GM21825 (cell line): ENCODE results near the gene IFNAR2.

ENCODE experiments used
- ATAC-seq: cut with Tn5 transposase; IDR thresholded peaks from one replicate; pipeline ENCODE4 v1.9.1; 2021; ENCODE audit warnings: mild to moderate bottlenecking, moderate library complexity; ENCODE audit not compliant: unreplicated experiment

IFNAR2 gene

DNA sequence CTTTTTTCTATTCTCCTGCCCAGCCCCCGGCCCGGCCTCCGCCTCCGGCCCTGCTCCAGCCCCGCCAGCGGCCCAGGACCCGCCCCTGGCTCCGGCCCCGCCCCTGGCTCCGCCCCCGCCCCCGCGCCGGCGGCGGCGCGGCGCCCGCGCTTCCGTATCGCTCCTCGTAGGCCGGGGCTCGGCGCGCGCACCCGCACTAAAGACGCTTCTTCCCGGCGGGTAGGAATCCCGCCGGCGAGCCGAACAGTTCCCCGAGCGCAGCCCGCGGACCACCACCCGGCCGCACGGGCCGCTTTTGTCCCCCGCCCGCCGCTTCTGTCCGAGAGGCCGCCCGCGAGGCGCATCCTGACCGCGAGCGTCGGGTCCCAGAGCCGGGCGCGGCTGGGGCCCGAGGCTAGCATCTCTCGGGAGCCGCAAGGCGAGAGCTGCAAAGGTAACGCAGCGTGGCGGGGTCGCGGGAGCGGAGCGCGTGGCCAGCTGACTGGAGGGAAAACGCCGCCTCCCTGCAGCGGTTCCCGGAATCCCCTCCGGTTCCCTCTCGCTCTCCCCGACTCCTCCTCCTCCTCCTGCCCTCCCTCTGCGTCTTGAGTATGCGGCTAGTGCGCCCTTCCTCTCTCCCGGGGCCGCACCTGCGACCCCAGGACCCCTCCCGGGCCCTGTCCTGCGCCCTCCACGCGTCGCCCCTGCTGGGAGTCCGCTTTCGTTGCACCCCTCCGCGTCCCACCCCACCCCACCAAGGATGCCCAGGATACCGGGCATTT is at the start of gene IFNAR2:
TSS of gene IFNAR2 (plus strand) at position 155 of the 761 bp plus-strand sequence. CDS start 11,985 bp downstream, outside the sequence.
- peak; percentile 61 for ATAC-seq

DNA sequence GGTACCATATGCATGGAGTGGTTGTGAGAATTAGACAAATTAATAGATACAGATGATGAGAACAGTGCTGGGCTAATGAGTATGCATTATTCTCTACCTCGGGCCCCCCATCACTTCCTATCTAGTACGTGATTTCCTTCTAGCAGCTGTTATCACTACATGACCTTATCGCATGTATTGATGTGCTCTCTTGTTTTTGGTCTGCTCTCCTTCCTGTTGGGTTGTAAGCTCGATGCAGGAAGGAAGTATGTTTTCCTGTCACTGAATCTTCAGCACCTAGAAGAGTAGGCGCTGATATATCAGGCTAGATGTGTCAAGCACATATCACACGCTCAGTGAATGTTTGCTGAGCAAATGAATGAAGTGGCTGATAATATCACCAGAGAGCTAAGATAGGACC is 43.9 kb upstream of the IFNAR2 start:
- no peak for ATAC-seq

DNA sequence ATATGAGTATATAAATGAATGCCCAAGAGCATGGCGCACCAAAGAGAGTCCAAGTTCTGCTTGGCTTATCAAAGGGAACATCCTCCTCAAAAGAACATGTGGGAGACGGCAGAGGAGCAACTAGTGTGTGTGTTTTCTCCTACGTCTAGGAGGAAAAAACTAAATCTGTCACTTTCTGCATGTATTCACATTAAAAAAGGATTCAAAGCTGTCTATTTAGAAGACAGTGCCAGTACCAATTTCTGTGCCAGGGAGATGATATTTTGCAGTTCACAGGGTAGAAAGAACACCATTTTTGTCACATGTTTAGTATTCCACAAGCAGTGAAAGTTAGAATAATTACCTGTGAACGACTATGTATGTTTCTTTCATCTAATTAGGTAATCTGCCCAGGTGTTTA is 42.5 kb upstream of the IFNAR2 start:
- ATAC-seq: no peak

DNA sequence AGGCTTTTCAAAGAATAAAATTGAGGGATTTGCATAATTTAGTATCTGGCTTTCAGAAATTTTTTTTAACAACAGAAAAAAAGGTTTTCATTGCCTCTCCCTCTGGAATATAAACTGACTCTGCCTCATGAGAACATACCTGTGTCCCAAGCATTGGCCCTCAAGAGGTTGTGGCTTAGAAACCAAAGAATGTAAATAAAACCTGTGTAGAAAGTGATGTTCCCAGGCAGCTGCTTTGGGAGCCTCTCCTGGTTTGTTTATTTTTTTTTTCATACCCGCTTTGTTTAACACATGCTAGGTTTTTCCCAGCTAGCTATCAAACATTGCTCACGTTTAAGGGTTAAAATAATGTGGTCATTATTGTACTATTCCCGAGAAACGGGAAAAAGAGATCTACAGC is 40.5 kb upstream of the IFNAR2 start:
- ATAC-seq: no peak

DNA sequence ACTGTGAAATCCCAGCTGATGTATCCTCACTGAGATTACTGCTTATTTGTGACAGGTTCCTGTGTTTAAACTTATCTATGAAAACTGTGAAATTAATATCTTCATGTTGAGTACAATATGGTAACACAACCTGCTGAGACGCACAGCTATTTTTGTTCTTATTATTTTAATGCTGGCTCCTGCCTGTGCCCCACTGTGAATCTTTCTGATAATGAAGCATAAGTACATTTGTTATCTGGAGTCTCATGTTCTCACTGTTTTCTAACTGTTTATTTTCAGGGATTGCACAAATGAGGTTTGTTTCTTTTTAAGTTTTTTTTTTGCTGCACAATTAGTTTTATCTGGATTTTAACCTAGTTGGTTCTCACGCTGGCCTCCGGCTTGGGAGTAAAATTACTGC is 39.9 kb upstream of the IFNAR2 start:
- no peak for ATAC-seq

DNA sequence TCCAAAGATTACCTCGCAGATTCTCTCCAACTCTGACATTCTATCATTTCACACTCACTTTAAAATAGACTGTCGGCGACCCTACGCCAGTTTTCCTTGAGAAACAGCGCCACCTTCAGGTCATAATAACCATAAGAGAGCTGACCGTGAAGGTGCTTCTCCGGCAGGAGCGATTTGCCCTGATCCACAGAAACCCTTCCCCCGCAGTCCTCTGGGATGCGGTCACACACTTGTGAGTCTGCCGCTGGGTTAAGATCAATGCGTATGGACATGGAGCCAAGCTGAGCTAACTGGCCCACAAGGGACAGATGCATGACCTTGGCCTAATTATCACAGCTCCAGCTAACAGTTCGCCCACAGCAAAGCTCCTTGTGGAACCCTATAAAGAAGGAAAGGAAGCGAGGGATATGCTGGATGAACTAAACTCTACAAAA is 32.8 kb upstream of the IFNAR2 start:
- ATAC-seq: no peak

DNA sequence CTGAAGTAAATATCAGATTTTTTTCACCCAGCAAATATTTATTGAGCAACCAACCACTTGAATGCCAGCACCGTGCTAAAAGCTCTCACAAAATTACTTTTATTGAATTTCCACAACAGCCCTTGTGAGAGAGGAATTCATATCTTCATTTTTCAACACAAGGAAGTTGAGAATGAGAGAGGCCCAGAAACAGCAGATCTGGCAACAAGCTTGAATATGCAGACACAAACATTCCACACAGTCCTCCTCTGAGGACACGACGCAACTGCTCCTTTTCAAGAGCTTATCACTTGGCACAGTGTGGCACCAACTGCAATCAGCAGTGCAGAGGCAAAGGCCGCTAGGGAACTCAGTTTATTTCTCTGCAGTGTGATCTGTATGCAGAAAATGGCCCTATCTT is 32.2 kb upstream of the IFNAR2 start:
- no peak for ATAC-seq

DNA sequence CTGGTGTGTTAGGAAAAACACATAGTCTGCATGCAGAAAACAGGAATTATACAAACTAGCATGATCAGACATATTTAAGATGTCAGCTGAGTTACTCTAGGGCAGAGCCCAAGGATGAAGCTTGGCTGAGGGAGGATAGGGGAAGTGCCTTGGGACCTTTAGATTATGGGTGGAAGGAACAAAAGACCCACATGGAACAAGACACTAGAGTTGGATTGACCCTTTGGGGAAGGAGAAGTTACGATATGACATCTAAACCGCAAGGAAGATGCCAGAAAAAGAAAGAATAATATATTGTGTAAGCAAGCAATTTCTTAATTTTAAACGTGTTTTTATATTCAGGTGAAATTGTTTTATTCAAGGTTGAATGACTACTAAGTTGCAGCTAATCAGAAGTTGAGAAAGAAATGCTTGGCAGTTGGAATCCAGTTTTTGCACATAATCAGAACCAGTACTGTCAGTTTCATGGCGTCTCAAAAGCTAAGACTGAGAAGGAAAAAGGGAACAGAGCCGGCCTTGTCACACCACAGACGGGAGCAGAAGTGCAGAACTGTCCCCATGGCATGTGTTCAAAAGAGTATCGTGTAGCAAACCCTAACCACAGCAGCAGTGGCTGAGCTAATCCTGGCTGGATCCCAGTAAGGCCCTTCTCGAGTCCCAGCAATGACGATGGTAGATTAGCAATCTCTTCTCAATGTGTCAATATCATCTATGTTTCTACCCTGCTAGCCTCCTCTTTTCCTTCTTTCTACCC is 31.2 kb upstream of the IFNAR2 start:
- ATAC-seq: no peak

DNA sequence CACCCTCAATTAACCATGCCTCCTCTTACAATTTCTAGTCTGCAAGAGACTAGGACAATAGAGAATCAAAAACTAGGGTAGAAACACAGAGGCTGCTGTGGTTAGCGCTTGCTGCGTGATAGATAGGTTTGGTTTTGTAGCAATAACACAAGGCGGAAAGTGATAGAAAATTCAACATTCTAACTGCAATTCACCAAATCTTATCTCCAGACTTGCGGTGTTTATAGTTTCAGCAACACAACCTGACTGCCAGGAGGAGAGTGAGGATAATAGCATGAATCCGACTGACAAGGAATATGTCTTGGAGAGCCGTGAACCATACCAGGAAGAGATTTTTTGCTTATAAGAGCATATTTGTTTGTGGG is 30.7 kb upstream of the IFNAR2 start:
- no peak for ATAC-seq

DNA sequence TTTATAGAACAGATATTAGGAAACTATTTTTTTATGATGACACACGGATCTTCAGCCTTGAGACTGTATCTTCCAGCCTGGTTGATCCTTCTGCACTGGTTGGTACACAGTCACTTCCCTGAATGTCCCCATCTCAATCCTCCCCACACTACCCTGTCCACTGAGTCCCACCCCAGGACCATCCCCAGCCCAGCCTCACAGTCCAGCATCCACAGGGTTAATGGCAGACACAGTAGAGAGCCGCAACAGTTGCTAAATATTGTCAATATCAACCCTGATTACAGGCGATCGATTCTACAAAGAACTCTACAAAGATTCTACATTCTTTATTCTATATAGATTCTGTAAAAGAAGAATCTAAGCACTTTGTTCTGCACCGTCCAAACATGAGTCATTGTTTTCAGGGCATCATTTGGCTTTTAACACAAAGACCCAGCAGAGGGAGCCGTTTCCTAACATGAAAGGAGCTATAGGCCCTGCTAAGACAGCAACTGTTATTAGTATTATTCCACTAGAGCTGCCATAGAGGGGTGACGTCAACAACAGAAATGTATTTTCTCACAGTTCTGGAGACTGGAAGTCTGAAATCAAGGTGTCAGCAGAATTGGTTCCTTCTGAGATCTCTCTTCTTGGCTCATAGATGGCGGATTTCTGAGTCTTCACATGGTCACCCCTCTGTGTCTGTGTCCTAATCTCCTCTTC is 30.1 kb upstream of the IFNAR2 start:
- ATAC-seq: peak; percentile 62

DNA sequence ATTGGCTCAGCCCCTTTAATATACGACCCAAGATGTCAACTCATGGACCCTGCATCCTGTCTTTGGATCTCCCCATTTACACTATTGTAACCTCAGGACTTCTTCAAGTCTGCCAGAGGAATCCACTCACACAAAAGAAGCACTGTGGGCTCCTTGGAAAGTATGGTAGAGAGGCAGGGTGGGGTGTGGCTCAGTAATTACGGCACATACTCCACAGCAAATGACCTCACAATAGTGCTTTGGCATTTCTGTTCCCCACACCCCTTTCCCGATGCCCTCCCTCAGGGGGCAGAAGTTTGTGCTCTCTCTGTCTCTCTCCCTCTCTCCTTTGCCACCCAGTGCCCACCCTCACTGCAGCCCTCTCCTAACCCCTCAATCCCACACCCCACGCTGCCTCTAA is 27.8 kb upstream of the IFNAR2 start:
- ATAC-seq: no peak

DNA sequence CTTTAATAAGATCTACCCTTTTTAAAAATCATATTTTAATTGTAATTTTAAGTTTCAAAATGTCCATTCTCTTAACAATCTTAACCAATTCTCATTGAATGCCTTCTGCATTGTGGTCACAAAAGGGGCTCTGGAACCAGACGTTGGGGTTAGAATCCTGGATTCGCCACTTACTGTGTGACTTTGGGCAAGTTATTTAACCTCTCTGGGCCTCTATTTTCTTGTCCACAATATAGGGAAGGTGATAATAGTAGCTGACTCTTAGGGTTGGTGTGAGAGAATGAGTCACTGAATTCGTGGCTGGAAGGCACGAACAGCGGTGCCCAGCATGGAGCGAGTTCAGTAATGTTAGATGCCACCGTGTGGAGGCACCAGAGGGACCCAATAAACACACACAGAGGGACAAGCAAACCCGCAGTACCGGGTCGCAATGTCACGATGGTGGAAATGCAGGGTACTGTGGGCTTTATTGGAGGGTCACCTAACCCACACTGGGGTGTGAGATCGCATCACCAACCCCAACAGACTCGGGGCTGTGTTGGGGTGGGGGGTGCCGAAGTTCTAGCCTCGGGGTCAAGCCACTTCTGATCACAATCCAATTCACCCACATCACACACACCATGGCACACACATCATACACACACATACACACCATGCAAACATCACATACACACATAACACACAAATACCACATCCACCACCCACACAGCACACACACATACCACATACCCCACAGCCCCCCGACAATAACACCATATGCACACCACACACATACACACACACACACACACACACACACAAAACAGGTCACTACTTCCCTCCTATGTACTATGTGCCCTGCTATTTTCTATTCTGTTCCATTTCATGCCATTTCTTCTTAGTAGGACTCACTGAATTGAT is 27.0 kb upstream of the IFNAR2 start:
- no peak for ATAC-seq

DNA sequence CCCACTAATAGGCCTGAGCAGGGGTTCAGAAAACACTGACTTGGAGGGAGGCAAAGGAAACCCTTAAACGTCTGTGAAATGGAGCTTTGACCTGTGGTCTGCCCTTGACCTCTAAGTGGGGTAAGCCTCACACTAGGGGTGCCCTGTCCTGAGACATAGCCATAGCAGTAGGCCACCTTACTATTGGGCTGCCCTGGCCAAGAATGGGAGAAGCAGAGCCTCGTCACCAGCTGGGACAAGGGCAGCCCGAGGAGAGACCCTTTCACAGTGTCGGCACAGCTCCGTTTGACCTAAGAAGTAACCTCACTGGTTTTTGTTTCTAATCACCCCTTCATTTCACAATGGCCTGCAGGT is 26.4 kb upstream of the IFNAR2 start:
- ATAC-seq: no peak

DNA sequence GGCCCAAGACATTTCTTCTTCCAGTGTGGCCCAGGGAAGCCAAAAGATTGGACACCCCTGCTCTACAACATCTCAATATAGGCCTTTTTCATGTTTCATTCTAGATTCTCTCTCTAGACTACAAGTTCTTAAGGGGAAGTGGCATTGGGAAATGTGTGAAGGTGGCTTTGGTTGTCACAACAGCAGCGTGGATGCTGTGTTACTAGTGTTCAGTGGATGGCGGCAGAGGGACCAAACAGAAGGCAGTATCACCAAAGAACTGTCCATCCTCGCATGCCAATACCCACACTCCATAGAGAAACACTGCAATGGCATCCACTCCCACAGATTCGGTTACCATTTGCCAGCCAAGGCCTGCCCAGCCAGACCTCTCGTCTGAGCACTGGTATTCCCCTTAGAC is 24.3 kb upstream of the IFNAR2 start:
- no peak for ATAC-seq

DNA sequence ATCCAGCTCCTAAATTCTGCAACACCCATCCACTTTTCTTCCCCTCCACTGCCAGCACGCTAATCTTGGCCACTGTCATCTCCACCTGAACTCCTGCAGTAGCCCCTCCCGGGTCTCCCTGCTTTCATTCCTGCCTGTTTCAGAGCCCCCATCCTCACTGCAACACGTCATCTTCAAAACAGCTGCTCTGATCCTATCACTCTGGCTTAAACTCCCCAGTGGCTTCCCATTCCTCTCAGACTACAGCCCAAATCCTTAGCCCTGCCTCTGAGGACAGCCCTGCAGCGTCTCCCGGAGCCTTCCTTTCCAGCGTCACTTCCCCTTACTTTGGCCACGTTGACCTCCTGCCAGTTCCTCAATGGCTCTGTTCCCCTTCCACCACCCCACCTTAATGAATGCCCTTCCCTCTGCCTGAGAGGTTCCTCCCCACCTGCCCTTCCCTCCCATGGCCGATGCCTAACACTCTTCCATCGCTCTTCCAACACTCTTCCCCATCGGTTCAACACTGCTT is 22.9 kb upstream of the IFNAR2 start:
- ATAC-seq: no peak

DNA sequence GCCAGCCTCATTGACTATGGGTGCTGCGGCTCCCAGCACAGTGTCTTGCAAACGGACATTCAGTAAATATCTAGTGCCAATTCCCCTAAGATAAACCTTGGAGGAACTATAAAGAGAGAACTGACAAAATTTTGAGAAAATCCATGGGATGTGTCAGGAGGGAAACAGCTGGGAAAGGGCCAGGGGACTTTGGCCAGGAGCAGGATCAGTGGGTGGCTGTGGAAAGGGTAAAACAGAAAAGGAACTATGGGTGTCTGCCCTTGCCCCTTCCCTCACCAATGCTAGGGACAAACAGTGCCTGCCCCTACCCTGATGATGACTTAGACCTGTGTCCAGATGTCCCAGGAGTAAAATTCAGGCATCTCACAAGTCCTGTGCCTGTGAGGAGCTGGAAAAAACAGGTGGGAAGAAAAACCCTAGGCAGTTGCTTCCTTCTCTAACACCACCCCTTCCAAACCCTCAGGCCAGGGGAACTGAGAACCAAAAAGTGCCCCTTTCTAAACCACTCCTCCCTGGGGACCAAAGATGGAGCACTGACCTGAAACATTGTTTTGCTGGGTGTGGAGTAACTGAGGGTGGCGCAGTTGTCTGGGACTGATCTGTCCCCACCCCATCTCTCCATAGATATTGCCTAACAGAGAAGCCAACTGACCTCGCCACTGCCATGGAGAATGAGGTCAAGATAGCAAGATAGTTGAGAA is 22.1 kb upstream of the IFNAR2 start:
- no peak for ATAC-seq

DNA sequence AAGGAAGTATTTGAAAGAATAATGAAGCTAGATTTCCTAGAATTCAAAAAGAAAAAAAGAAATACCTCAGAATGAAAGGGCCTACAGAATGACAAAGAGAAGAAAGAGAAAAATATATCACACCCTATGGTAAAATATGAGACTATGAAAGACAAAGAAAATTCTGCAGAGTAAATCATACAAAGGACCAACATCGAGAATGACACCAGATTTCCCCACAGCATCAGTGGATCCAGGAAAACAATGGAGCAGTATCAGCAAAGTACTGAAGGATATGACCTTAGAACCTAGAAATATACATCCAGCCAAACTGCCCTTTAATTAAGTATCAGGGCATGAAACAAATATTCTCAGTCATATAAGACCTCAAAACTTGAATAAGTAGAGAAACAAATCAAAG is 21.2 kb upstream of the IFNAR2 start:
- no peak for ATAC-seq

DNA sequence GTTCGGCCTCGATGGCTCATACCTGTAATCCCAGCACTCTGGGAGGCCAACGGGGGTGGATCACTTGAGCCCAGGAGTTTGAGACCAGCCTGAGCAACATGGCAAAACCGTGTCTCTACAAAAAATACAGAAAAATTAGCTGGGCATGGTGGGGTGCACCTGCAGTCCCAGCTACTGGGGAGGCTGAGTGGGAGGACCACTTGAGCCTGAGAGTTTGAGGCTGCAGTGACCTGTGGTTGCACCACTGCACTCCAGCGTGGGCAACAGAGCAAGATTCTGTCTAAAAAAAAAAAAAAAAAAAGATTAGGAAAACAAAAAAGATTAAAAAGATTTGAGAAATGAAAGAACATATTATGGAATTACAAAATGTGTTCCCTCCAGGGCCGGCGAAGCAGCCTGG is 18.4 kb upstream of the IFNAR2 start:
- ATAC-seq: no peak

DNA sequence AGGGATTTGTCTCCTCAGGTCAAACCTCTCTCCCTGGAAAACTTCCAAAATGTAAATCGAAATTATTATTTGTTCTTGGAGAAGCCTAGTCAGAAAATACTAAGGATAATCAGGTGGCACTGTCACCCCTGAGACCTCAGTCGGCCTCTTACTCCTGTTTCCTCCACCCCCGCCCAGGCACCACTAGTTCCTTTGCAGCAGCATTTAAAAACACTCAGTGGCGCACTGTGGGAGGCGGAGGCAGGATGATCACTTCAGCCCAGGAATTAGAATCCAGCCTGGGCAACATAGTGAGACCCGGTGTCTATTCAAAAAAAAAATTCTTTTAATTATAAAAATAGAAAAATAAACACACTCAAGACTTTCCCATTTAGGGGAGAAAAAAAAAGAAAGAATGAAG is 18.0 kb upstream of the IFNAR2 start:
- no peak for ATAC-seq

DNA sequence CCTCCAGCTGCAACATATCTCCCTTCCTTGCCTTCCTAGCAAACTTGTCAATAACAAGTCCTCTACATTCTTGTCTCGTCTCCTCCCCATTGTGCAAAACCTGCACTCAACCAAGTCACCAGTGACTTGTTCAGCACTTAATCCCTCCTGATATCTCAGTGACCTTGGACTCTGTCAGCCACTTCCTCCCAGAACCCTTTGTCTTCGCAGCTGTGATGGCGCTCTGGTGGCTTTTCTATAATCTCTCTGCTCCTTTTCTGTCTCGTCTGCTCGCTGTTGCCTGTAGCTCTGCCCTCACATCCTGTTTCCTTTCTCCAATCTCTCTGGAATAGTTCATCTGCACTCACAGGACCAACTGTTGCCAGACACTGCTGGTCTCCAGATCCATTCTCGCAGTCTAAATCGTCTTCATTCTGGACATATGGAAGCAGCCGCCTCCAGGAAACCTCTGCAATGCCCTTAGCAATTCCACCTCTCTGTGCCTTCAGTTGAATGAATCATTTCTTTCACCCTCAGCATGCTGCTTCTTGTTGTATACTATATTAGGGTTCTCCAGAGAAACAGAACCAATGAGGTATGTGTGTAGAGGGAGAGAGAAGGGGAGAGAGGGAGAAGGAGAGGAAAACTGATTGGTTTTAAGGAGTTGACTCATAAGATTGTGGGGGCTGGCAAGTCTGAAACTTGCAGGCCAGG is 17.4 kb upstream of the IFNAR2 start:
- ATAC-seq: no peak
